GM19043 (cell line): ENCODE results near the gene CTIF.

ENCODE experiments used
- ATAC-seq: cut with Tn5 transposase; IDR thresholded peaks from one replicate; pipeline ENCODE4 v1.9.1; 2021; ENCODE audit warnings: low read depth; ENCODE audit not compliant: unreplicated experiment

CTIF gene

DNA sequence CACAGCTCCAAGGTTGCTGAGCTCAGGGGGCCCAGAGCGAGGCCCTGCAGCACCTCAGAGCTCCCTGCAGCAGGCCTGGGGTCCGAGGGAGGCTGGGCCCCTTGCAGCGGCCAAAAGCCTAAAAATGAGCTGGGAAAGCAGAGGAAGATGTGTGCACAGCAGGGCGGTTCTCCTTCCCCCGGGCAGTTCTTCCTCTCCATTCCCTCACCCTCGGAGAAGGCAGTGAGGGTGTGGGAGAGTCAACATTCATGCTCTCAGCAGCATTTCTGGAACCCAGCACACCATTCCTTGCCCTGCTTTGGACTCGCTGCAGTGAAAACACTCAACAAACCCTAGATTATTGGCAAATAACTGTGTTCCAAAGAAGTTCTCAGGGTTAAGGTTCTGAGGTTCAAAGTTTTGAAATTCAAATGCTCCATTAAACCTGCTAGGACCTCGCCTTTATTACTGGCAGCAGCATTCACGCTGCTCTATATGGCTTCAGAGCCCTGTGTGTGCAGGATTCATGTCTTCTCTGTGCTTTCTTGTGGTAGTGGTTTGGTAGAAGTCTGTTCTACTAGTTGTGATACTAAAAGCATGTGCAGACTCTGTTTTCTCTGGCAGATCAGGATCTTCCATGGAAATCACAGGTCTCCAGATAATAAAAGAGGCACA, 79.1 kb downstream of the CTIF start:
- ATAC-seq: no peak

DNA sequence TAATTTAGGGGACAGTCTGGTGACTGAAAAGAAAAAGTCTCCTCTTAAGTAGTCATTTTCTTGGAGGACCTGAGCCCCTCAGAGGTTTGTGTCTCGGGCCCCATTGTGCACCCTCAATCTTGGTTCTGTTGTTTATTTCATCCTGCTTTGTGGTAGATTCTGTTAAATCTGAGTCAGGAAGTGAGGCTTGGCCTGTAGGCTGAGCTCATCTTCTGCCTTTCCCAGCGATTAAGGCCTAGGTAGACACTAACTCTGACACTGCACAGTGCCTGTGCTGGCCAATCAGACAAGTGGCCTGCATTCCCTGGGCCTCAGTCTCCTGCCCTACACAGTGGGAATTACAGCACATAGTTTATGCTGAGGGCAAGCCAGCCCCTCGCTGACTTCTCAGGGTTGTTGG, 80.2 kb downstream of the CTIF start:
- no peak for ATAC-seq

DNA sequence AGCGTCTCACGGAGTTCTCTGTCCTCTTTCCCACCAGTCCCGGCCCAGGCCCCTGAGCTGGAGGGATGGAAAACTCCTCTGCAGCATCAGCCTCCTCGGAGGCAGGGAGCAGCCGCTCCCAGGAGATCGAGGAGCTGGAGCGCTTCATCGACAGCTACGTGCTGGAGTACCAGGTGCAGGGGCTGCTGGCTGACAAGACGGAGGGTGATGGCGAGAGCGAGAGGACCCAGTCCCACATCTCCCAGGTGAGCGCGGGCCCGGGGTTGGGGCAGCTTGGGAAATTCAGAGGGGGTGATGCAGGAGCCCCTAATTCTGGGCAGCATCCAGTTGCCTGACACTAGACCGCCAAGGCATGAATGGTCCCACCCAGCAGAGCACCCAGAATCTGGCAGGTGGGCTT, 80.7 kb downstream of the CTIF start:
- ATAC-seq: no peak

DNA sequence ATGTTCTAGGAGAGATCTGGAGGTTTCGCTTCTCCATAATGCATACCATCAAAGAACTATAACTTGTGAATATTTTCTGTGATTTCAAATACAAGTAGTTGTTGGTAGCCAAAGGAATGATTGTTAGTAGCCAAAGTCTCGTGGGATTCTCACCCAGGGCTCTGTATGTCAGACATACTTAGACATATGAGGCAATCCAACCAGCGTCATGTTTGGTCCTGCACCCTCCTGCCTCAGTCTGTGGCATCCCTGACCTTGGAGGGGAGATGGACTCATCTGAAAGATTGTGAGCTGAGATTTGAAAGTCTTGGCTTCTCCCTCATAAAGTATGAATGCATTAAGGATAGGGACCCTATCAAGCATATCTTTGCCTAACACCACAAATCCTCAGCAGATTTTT, 81.2 kb downstream of the CTIF start:
- ATAC-seq: no peak

GRCh38 chr18:48621240-48621639, 82.4 kb downstream of the CTIF start:
- no peak for ATAC-seq

DNA sequence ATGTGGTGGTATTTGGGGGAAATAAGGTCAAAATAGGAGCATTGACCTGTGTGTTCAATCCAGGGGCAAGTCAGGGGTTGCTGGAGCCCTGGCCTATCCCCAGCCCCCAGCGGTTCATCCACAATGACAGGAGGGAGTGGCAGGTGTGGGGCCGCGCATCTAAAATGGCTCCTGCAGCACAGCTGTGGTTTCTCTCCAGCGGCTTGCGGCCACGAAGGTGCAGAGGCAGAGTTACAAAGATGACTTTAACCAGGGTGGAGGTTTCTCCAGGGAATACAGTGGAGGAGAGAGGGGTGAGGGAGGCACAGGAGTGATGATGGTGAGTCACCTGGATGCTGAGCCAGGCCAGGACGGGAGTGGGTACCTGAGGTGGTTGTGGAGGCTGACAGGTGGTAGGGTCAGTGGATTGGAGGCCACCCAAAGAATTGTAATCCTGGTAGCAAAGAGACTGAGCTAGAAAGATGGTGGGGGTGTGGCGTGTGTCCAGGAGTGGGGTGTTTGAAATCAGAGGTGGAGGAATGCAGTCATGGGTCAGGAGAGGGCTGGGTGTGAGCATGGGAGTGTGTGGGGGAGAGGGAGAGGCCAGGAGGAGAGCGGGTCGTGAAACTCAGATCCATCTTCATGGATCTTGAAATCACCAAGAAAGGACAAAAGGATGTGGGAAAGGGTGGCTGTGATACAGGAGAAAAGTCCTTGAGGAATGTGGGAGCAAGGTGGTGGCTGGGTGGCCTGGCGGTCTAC, 83.2 kb downstream of the CTIF start:
- ATAC-seq: no peak

DNA sequence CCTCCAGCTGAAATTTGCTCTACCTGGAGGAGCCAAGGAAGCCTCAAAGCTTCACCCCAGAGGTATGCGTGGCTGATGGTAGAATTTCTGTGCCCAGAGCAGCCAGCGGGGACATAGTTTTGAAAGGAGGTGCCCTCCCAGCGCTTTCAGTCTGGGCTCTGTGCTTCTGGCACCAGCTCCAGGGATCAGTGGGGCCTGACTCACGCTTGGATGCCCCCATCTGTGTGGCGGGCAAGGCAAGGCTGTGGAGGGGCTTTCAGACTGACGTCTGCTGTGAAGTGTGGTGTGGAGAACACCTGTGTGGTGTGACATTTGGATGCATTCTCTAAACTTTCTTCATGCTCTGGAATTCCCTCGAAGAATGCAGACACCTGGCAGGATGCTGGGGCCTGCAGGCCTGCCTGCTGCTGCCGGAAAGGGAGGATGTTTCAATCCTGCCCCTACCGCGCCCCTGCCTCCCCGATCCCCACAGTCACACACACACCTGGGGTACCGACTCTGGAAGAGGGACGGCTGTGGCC, 84.1 kb downstream of the CTIF start:
- no peak for ATAC-seq

- no peak for ATAC-seq
Measured at GRCh38 chr18:48623468-48624235, 84.8 kb downstream of the CTIF start.

GRCh38 chr18:48624856-48625255, 86.0 kb downstream of the CTIF start:
- ATAC-seq: no peak

DNA sequence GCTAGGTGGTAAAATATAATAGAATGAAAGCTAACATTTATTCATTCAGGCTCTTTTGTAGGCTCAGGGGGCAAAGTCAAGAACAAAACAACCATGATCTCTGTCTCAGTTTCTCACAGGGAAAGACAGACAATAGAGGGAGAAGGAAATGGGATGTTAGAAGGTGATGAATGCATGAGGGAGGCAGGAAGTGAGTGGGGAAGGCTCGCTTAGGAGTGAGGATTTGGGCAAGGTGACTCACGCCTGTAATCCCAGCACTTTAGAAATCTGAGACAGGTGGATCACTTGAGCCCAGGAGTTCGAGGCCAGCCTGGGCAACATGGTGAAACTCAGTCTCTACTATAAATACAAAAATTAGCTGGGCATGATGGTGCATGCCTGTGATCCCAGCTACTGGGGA, 88.4 kb downstream of the CTIF start:
- no peak for ATAC-seq

GRCh38 chr18:48629730-48630324, 91.0 kb downstream of the CTIF start:
- no peak for ATAC-seq

DNA sequence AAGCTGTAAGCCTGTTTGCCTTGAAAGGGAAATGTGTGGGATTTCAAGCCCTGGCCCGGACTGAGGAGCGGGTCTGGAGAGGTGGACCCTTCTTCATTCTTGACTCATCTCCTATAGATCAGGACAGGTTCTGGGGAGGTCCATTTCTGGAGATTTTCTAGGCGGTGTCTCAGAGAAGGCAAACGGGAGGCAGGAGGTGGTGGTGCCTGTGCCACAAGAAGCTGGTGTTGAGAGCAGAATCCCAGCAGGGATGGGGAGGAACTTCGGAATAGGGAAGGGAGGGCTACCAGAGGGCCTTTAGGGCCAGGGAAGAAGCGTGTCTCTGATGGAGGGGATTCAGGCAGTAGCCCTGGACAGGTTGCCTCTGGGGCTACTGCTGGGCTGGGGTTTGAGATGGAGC, 93.0 kb downstream of the CTIF start:
- no peak for ATAC-seq

DNA sequence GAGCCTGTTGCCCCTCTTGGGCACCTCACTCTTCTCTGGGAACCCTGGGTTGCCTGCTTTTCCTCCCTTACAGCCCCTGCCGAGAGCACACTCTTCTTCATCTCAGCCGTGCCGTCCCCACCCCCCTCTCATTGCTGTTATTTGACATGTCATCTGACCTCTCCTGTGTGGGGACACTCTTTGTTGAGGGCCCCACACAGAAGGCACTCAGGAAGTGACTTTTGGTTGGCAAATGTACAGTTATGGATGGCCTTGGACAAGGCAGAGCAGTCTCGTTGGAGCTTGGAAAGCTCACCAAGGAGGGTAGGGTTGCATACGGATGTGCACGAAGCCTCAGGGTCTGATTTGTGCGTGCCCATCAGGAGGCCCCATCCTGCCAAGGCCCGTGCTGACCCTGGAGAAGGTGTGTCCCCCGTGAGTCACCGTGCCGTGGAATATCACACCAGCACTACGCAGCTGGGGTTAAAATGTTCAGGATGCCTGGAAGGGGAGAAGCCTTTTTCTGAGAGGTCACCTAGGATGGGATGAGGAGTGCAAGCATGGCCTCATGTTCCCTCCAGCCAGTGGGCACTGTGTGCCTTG, 93.9 kb downstream of the CTIF start:
- no peak for ATAC-seq

DNA sequence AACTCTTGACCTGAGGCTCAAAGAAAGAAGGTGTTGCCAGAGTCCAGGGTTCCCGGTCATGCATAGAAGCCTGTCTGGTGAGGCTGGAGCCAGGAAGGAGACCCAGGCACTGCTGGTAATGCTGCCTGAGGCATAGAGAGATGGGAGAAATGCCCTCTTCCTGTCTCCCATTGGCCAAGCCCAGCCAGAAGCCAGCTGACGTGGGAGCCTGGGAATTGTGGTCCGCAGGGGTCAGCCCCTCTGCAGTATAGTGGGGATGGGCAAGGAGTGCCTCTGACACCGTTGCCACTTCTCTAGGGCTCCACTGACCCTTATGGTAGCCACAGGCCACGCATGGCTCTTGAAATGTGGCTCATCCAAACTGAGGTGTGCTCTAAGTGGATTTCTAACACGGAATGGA, 95.7 kb downstream of the CTIF start:
- ATAC-seq: no peak

GRCh38 chr18:48634975-48635374, 96.1 kb downstream of the CTIF start:
- no peak for ATAC-seq

DNA sequence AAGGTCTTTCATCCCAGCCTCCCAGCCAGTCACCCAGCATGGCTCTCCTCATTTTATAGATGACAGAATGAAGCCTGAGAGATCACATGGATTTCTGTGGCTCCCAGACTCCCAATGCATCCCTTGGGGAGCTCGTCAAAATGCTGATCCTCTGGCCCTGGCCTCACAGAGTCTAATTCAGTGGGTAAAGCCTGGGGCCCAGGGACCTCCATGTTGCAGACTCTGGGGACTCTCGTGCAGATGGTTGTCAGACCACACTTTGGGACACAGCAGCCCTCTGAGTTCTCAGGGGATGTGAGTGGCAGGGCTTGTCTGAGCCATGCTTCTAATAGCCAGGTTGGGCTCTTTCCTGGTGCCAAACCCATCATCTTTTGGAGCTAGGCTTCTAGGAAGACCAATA, 97.0 kb downstream of the CTIF start:
- no peak for ATAC-seq

GRCh38 chr18:48636436-48636835, 97.6 kb downstream of the CTIF start:
- ATAC-seq: no peak

DNA sequence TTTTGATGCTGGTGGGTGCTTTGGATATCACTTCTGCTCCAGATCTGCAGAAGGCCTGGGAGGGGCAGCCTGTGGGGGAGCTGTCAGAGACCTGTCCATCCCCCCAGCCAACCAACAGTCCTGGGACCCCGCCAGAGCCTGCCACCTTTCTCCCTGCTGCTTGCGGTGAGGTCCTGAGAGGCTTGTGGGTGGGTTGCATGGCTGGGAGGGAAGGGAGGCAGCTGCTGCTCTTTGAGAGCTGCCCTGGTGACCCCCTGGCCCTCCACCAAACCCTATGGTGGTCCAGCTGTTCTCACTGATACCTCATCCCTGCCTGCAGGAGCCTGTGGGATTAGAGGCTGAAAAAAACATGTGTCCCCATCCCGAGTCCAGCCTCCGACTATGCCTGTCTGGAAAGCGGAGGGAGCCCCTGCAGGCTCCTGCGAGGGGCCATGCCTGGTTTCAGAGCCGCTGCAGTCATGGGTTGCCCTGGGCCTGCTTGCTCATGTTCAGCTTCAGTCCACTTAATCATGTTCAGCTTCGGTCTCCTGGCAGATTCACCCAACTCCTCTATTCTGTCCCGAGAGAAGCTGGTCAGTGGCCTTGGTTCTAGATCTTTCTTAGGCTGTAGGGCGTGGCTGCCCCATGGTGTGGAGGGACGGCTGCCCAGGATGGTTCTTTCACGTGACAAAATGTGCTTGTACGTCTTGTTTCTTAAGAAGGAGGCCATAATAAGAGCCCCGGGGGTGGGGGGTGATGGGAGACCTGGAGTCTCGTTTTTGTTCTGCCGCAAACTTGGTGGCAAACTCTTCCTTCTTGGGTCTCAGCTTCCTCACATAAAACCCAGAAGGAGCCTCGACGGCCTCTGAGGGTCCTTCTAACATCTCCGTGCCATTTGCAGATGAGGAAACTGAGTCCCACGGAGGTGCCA, 98.5 kb downstream of the CTIF start:
- ATAC-seq: no peak

- ATAC-seq: no peak
Measured at GRCh38 chr18:48638451-48638850, 99.6 kb downstream of the CTIF start.
